Neuronal stem cell (in vitro differentiated cells): ENCODE measurements around the gene ODAD3.

Experiments used
- DNase-seq: peaks from one replicate; pipeline ENCODE4 v3.0.0-alpha.2; 2013; ENCODE audit warnings: low spot score
- H2AFZ ChIP-seq: one replicate; pipeline ENCODE4 v1.6.1; 2013; ENCODE audit warnings: mild to moderate bottlenecking, low read length, inconsistent platforms
- H2AK5ac ChIP-seq: 2 replicates; pipeline ENCODE4 v1.6.1; 2013; ENCODE audit warnings: low read depth, mild to moderate bottlenecking, inconsistent platforms, low read length, moderate library complexity, mixed read lengths
- H2BK120ac ChIP-seq: 2 replicates; pipeline ENCODE4 v1.6.1; 2013; ENCODE audit warnings: low read depth, mild to moderate bottlenecking, inconsistent platforms, low read length, moderate library complexity, mixed read lengths
- H2BK12ac ChIP-seq: one replicate; pipeline ENCODE4 v1.6.1; 2013; ENCODE audit warnings: low read length, inconsistent platforms
- H2BK15ac ChIP-seq: 2 replicates; pipeline ENCODE4 v1.6.1; 2013; ENCODE audit warnings: mild to moderate bottlenecking, low read length, inconsistent platforms, mixed read lengths
- H2BK5ac ChIP-seq: one replicate; pipeline ENCODE4 v1.6.1; 2013; ENCODE audit warnings: inconsistent platforms, mild to moderate bottlenecking, low read length, moderate library complexity
- H3K14ac ChIP-seq: one replicate; pipeline ENCODE4 v1.6.1; 2013; ENCODE audit warnings: low read length, inconsistent platforms
- H3K18ac ChIP-seq: 2 replicates; pipeline ENCODE4 v1.6.1; 2013; ENCODE audit warnings: low read length, inconsistent platforms
- H3K23ac ChIP-seq: 2 replicates; pipeline ENCODE4 v1.6.1; 2013; ENCODE audit warnings: low read depth, mild to moderate bottlenecking, mixed read lengths, low read length, inconsistent platforms; ENCODE audit not compliant: poor library complexity
- H3K27ac ChIP-seq: replicated peaks from 3 replicates; pipeline ENCODE4 v1.5.1; 2013; ENCODE audit warnings: low read length, inconsistent platforms
- H3K27me3 ChIP-seq, 3 experiments: 2 replicates each; pipeline ENCODE4 v1.6.1; 2013; ENCODE audit warnings: low read length in 3 of 3, mild to moderate bottlenecking in 2 of 3, inconsistent platforms in 1 of 3, low read depth in 1 of 3, mixed read lengths in 1 of 3, moderate library complexity in 1 of 3; ENCODE audit not compliant: control insufficient read depth in 3 of 3, insufficient read depth in 3 of 3
- H3K36me3 ChIP-seq, 2 donors: replicated peaks in 1 of 2; 2 replicates each; pipeline ENCODE4 v1.6.1; 2013; ENCODE audit warnings: low read length in 2 of 2; ENCODE audit not compliant: control insufficient read depth in 2 of 2, insufficient read depth in 2 of 2
- H3K4ac ChIP-seq: 2 replicates; pipeline ENCODE4 v1.6.1; 2013; ENCODE audit warnings: inconsistent platforms, mild to moderate bottlenecking, low read length, moderate library complexity
- H3K4me1 ChIP-seq, 2 donors: 1 replicate in 1 of 2; 2 replicates in 1 of 2; pipeline ENCODE4 v1.6.1; 2013; ENCODE audit warnings: low read length in 2 of 2, low read depth in 1 of 2; ENCODE audit not compliant: control insufficient read depth in 2 of 2, insufficient read depth in 1 of 2
- H3K4me2 ChIP-seq: one replicate; pipeline ENCODE4 v1.6.1; 2013; ENCODE audit warnings: mild to moderate bottlenecking, low read length, inconsistent platforms; ENCODE audit not compliant: insufficient read depth, poor library complexity, severe bottlenecking
- H3K4me3 ChIP-seq, 2 donors: 2 replicates each; pipeline ENCODE4 v1.5.1; 2013; ENCODE audit warnings: low read length in 2 of 2, mild to moderate bottlenecking in 2 of 2, inconsistent platforms in 1 of 2, moderate library complexity in 1 of 2
- H3K79me1 ChIP-seq: one replicate; pipeline ENCODE4 v1.6.1; 2013; ENCODE audit warnings: low read depth, mild to moderate bottlenecking, inconsistent platforms, low read length, moderate library complexity
- H3K9ac ChIP-seq: one replicate; pipeline ENCODE4 v1.6.1; 2013; ENCODE audit warnings: mild to moderate bottlenecking, low read depth, low read length, inconsistent platforms; ENCODE audit not compliant: poor library complexity
- H3K9me3 ChIP-seq, 2 donors: replicated peaks in 1 of 2; 2 replicates each; pipeline versions ENCODE3 to v1.6.1; 2013; ENCODE audit warnings: low read length in 2 of 2, mild to moderate bottlenecking in 2 of 2, inconsistent platforms in 1 of 2, low read depth in 1 of 2, mixed read lengths in 1 of 2, moderate library complexity in 1 of 2; ENCODE audit not compliant: control insufficient read depth in 2 of 2, insufficient read depth in 1 of 2
- H4K8ac ChIP-seq: one replicate; pipeline ENCODE4 v1.6.1; 2013; ENCODE audit warnings: low read depth, mild to moderate bottlenecking, inconsistent platforms, low read length, moderate library complexity
- H4K91ac ChIP-seq: one replicate; pipeline ENCODE4 v1.6.1; 2013; ENCODE audit warnings: low read length, low read depth, mild to moderate bottlenecking, inconsistent platforms; ENCODE audit not compliant: poor library complexity
- WGBS, 2 donors: extraction: QIAGEN DNeasy Blood & Tissue Kit; methylation state at CpG; one replicate each; pipeline ENCODE4 v1.1.7; 2013; ENCODE audit warnings: missing lambda C conversion rate in 2 of 2, mixed read lengths in 1 of 2; ENCODE audit not compliant: insufficient read length in 2 of 2, insufficient replicate concordance in 1 of 2; ENCODE audit errors: extremely low coverage in 2 of 2; 5-methylcytosine and 5-hydroxymethylcytosine counted together

ODAD3 gene

GRCh38 chr19:11405846-11406643 lies 28.9 kb downstream of the ODAD3 start:
- H3K4ac ChIP-seq: no peak overlapping the region
- peaks cover 0 to 12% (median 5%) of the 10 kb centered on the region in 3 experiments for H3K27me3 ChIP-seq
- peak overlapping the region; percentile 67 for H3K18ac ChIP-seq
- no peaks in the 10 kb centered on the region for H3K9me3 ChIP-seq
- DNase-seq: no peak
- H2BK120ac ChIP-seq: no peak overlapping the region
- peak overlapping the region; percentile 66 for H2AFZ ChIP-seq
- H2AK5ac ChIP-seq: peak overlapping the region; percentile 19
- H3K79me1 ChIP-seq: no peaks in the 10 kb centered on the region
- no peak overlapping the region for H4K91ac ChIP-seq
- H3K36me3 ChIP-seq: no peaks in the 10 kb centered on the region
- peaks cover 2 to 8% of the 10 kb centered on the region in 2 donors for H3K4me1 ChIP-seq
- no peak overlapping the region for H2BK12ac ChIP-seq
- H3K14ac ChIP-seq: no peak overlapping the region
- H3K9ac ChIP-seq: no peak overlapping the region
- no peak overlapping the region for H2BK5ac ChIP-seq
- H2BK15ac ChIP-seq: no peak overlapping the region
- H3K27ac ChIP-seq: no peak overlapping the region
- no peak overlapping the region for H3K23ac ChIP-seq
- H4K8ac ChIP-seq: no peak overlapping the region
- no CpG with 5 or more reads among the region's 44 CpGs for WGBS, 2 donors
- no peak overlapping the region for H3K4me3 ChIP-seq
- peak overlapping the region; percentile 19 for H3K4me2 ChIP-seq

- no peak overlapping the region for H2BK15ac ChIP-seq
- no peak for DNase-seq
- no peak overlapping the region for H2BK12ac ChIP-seq
- no peak overlapping the region for H2BK5ac ChIP-seq
- H2BK120ac ChIP-seq: no peak overlapping the region
- no peaks in the 10 kb centered on the region for H3K36me3 ChIP-seq
- H4K91ac ChIP-seq: no peak overlapping the region
- H3K4ac ChIP-seq: no peak overlapping the region
- H3K23ac ChIP-seq: no peak overlapping the region
- no peak overlapping the region for H4K8ac ChIP-seq
- H2AFZ ChIP-seq: peak overlapping the region; percentile 62
- peaks cover 2 to 8% of the 10 kb centered on the region in 2 donors for H3K4me1 ChIP-seq
- H3K27ac ChIP-seq: no peak overlapping the region
- H3K27me3 ChIP-seq: peaks cover 0 to 12% (median 5%) of the 10 kb centered on the region in 3 experiments
- H3K14ac ChIP-seq: no peak overlapping the region
- no peak overlapping the region for H3K9ac ChIP-seq
- no peak overlapping the region for H3K4me2 ChIP-seq
- WGBS, 2 donors: no CpG with 5 or more reads among the region's 9 CpGs
- no peak overlapping the region for H3K18ac ChIP-seq
- peak overlapping the region; percentile 13 for H2AK5ac ChIP-seq
- no peaks in the 10 kb centered on the region for H3K79me1 ChIP-seq
- H3K4me3 ChIP-seq: no peak overlapping the region
- H3K9me3 ChIP-seq: no peaks in the 10 kb centered on the region
These were observed 30.2 kb downstream of the ODAD3 start for GRCh38 chr19:11404588-11405222.

GRCh38 chr19:11401808-11402543 lies 32.9 kb downstream of the ODAD3 start:
- Histone ChIP-seq H3K27ac (no peak overlapping the region), H2AK5ac (peak overlapping the region; percentile 88), H3K79me1 (no peaks in the 10 kb centered on the region), H3K4ac (no peak overlapping the region), H3K4me2 (no peak overlapping the region), H2BK12ac (no peak overlapping the region), H4K91ac (no peak overlapping the region), H3K27me3 (peaks cover 0 to 7% (median 5%) of the 10 kb centered on the region in 3 experiments), H2AFZ (no peak overlapping the region), H3K9me3 (no peaks in the 10 kb centered on the region), H2BK5ac (peak overlapping the region; percentile 93), H3K4me3 (no peak overlapping the region), H2BK15ac (no peak overlapping the region), H3K14ac (no peak overlapping the region), H2BK120ac (no peak overlapping the region), H4K8ac (no peak overlapping the region), H3K9ac (no peak overlapping the region), H3K4me1 (peaks cover 2 to 8% of the 10 kb centered on the region in 2 donors), H3K23ac (no peak overlapping the region), H3K36me3 (no peaks in the 10 kb centered on the region), H3K18ac (peak overlapping the region; percentile 38)
- WGBS, 2 donors: no CpG with 5 or more reads among the region's 9 CpGs
- DNase-seq: no peak

- no CpG with 5 or more reads among the region's 1 CpG for WGBS, 2 donors
These were observed 34.1 kb downstream of the ODAD3 start for GRCh38 chr19:11400798-11401197.

More at GRCh38 chr19:11400798-11401197, 34.1 kb downstream of the ODAD3 start:
- Histone ChIP-seq H2BK120ac (no peak overlapping the region), H2BK15ac (no peak overlapping the region), H3K27me3 (no peaks in the 10 kb centered on the region), H2BK5ac (no peak overlapping the region), H2AFZ (no peak overlapping the region), H2BK12ac (no peak overlapping the region), H3K9me3 (no peaks in the 10 kb centered on the region), H3K23ac (no peak overlapping the region), H3K27ac (no peak overlapping the region), H3K4ac (no peak overlapping the region), H3K9ac (no peak overlapping the region), H3K36me3 (no peaks in the 10 kb centered on the region), H4K91ac (no peak overlapping the region), H3K4me1 (peaks cover 0 to 8% of the 10 kb centered on the region in 2 donors), H3K18ac (no peak overlapping the region), H3K14ac (no peak overlapping the region), H2AK5ac (no peak overlapping the region), H4K8ac (no peak overlapping the region), H3K4me3 (no peak overlapping the region), H3K79me1 (no peaks in the 10 kb centered on the region), H3K4me2 (no peak overlapping the region)
- no peak for DNase-seq
